ENCODE data around the gene PDZD7.

PDZD7 gene

GRCh38 chr10:101016814-101017213, 14.1 kb downstream of the PDZD7 start:
- no peak for DNase-seq

DNA sequence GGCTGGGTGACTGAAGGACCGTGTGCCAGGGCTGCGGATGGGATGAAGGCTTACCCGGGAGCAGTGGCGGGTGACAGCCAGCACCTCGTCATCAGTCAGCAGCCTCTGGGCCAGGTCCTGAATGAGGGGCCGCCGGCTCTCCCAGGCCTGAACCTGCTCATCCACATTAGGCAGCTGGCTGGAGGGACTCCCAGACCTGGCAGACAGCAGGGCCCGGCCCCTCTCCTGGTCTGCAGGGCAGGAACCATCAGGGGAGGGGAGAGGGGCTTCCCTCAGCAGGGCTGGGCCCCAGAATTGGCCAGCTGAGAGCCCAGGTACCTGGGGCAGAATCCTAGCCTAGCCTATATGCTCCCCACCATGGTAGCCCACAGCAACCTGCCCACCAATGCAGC, 15.4 kb downstream of the PDZD7 start:
- no peak for DNase-seq

GRCh38 chr10:101014966-101015581, 15.9 kb downstream of the PDZD7 start:
- DNase-seq: peak; percentile 49 to 66

DNA sequence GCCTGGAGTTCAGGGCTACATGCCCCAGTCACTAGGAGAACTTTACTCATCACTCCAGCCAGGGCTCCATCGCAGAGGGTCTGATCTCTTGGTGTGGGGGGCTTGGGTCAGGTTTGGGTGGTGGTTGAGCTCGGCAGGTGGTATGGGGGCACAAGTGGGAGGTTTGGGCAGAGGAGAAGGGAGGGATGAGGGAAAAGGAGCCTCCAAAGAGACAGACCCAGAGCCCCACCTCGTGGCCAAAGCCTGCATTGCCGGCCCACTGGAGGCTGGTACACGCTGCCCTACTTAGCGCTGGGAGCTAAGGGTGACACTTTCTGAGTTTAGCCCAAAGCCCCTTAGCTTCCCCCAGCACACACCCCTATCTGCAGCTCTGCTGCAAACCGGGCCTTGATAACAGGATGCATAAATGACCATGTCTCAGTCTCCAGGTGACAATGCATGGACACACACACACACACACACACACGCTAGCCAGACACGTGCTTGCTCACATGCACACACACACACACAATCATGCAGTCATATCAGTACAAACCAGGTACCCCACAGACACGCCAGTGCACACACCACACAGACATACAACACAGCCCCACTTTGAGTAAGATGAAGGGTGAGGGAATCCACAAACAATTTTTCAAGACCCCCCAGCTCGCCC, 16.6 kb downstream of the PDZD7 start:
- DNase-seq: peak; percentile 76 to 88

DNA sequence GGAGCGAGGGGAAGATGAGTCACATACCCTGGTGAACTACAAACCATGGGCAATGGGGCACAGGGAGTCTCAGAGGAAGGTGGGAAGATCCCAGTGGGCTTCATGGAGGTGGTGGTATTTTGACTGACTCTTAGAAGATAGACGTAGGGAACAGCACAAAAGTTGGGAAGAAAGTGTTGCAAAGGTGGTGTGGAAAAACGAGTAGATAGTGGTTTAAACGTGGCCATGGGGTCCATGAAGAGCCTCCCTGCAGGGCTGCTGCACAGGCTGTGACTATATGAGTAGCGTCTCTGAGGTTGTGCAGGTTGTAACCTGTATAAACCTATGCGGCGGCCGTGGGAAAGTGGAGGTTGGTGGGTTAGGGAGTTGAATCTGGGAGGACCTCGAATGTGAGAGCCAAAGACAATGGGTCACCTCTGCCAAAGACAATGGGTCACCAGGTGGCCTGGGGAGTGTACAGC, 17.5 kb downstream of the PDZD7 start:
- no peak for DNase-seq

GRCh38 chr10:101012525-101013364, 18.2 kb downstream of the PDZD7 start:
- peak; percentile 95 to 96 for DNase-seq

DNA sequence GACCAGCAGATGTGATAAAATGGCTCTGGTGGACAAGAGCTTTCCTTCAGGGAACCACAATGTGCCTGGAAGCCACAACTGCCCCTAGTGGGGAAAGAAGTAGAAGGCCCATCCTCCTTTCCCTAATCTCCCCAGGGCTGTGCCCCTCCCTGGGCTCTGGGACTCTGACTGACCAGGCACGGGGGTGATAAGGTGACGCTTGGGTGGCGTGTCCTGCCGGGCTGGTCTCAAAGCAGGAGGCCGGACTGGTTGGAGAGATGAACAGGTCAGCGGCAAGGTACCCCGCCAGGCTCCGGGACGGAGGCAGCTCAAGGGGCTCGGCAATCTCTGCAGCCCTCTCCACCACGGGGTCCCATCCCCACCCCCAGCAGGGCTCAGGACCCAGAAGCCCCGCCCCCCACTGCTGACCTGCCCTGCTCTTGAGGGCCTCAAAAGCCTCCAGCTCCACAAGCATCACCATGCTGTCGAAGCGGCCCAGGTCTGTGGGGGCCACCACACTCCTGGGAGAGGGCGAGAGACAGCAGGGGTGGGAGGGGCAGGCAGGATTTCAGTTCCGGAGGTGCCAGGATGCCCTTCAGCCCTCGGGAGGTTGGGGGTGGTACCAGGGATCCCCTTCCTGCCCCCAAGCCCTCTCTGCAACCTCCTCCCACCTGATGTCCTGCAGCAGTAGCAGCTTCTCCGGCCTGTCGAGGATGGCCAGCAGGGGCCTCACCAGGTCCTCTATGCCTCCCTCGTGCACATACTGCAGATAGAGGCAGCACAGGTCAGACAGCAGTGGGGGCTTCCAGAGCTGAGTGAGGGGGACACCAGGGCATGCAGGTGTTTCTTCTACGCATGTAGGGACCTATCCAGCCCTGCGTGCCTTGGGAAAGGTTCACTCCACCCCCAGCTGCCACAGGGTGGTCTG, 19.2 kb downstream of the PDZD7 start:
- DNase-seq: peak; percentile 37 to 56

GRCh38 chr10:101010329-101010728, 20.6 kb downstream of the PDZD7 start:
- no peak for DNase-seq

- DNase-seq: no peak
Measured at GRCh38 chr10:101008823-101009423, 22.0 kb downstream of the PDZD7 start.

DNA sequence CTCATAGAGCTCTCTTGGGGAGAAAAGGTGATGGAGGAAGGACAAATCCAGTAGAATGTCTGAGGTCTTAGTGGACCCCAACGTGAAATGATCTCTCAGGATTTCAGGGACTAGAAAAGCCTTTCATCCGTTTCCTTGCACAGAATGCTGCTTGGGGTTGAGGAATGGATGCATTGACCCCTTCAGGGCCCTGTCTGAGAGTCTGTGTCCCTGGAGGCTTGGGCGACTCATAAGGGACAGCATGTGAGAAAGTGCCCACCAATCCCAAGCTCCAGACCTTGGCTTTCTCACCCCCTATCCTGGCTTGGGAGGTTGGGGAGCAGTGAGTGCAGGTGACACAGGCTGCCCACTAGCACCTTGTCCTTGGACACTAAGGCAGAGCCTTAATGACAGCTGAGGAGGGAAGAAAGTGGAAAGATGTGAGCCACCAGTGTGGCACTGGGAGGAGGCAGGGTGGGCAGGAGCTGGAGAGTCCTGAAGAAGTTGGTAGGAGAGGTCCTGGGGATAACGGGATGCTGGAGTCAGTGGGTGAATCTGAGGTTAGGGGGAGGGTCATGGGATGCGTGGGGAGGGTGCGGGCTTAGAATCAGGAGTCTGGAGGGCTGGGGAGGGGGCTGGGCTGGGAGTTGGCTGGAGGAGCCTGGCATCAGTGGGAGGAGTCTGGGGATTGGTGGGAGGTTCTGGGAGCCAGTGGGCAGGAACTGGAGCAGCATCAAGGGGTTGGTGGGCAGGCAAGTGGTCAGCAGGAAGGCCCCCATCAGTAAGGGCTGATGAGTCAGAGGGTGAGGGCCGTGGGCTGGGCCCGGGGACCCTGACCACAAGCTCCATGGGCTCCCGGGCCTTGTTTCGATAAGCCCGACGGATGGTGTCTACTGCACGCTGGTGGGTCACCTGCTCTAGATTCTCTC, 22.8 kb downstream of the PDZD7 start:
- no peak for DNase-seq

DNA sequence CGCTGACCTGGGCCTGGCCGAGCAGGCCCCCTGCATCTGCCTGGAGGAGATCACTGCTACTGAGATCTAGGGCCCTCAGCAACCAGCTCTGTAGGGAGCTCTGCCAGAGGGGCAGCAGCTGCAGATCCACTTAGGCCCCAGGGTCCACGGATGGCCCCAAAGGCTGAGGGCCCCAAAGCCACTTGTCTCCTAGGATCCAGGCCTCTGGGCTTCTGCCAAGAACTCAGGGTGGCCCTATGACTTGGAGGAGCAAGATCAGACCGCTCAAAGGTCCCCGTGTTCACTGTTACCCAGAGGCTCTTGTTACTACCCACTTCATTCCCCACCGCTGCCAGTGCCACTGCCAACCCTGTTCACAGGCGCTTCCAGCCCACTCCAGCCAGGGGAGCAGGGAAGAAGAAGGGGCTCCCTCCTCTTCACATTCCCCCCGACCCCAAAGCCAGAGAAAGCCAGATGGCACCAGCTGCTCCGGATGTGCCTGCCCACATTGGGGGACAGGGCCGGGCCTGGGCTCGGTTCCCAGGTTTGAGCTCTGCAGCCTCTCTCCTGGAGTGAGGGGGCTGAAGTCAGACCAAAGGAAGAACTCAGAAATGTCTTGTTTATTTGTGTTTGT, 23.7 kb downstream of the PDZD7 start:
- no peak for DNase-seq

DNA sequence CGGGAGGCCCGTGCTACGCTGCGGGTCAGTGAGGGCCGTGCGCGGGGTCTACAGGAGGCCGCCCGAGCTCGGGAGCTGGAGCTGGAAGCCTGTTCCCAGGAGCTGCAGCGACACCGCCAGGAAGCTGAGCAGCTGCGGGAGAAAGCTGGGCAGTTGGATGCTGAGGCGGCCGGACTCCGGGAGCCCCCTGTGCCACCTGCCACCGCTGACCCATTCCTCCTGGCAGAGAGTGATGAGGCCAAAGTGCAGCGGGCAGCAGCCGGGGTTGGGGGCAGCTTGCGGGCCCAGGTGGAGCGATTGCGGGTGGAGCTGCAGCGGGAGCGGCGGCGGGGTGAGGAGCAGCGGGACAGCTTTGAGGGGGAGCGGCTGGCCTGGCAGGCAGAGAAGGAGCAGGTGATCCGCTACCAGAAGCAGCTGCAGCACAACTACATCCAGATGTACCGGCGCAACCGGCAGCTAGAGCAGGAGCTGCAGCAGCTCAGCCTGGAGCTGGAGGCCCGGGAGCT, 24.3 kb downstream of the PDZD7 start:
- no peak for DNase-seq

DNA sequence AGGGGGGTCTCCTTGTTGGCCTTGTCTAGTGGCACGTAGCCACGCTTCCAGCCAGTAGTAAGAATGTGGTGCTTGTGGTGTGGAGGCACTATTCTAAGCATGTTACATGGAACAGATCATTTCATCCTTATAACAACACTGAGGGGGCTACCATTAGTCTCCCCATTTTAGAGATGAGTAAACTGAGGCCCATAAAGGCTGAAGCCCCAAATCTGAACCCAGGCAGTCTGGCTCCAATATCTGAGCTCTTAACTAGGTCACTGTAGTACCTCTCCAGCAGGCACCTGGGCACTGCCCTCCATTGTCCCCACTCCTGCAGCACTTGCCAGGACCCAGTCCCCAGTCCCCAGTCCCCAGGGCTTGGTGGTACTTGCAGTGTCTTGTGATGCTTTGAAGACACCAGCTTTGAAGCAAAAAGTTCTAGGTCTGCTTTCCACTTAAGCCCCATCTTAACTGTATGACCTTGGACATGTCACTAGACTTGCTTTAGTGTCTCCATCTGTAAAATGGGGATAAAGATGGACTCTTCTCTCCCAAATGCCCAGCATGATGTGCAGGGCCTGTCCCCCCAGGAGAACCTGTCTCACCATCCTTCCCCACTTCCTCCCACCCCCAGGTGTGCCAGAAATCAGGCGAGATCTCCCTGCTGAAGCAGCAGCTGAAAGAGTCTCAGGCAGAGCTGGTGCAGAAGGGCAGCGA, 24.9 kb downstream of the PDZD7 start:
- DNase-seq: no peak

DNA sequence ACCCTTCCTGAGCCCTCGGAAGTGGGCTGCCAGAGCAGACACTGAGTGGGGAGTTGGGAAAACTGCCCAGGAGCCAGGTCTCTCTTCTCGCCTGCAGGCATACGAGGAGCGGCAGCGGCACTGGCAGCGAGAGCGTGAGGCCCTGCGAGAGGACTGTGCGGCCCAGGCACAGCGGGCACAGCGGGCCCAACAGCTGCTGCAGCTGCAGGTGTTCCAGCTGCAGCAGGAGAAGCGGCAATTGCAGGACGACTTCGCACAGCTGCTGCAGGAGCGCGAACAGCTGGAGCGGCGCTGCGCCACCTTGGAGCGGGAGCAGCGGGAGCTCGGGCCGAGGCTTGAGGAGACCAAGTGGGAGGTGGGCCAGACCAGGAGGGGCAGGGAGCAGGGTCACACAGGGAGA, 25.6 kb downstream of the PDZD7 start:
- DNase-seq: no peak

GRCh38 chr10:101003639-101004206, 27.2 kb downstream of the PDZD7 start:
- no peak for DNase-seq

DNA sequence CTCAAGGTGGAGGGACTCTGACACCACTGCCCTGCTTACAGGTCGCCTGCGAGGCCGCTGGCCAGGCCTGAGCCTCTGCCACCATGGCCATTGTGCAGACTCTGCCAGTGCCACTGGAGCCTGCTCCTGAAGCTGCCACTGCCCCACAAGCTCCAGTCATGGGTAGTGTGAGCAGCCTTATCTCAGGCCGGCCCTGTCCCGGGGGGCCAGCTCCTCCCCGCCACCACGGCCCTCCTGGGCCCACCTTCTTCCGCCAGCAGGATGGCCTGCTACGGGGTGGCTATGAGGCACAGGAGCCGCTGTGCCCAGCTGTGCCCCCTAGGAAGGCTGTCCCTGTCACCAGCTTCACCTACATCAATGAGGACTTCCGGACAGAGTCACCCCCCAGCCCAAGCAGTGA, 28.5 kb downstream of the PDZD7 start:
- no peak for DNase-seq

- no peak for DNase-seq
Measured at GRCh38 chr10:101001659-101002035, 29.3 kb downstream of the PDZD7 start.

DNA sequence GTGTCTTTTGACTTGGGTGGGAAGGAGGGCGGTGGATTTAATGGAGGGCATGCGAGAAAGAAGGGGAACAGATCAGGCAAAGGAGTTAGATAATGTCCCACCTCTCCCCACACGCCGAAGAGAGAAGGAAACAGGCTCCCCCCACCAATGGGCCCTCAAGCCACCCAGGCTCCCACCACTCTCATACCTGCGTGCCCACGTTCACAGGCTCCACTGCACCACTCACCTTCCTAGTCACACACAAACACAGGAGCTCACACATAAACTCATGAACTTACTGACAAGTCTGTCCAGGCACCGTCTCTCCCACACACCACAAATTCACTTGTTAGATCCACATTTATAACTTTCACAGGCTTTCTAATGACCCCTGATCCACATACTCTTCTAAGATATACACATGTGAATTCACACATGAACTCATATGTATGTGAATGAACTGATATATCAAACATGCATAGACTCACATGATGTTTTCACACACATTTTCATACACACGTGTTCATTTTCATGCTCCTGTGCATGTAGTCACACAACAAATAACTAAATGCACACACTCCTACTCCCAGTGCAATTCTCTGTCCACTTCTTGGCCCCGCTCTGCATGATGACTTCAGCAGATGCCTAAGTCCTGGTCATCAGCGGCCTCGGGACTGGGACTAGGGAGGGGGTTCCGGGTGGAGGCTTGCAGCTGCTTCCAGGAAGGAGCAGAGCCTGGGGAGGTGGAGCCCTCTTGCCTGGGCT, 29.8 kb downstream of the PDZD7 start:
- no peak for DNase-seq

All from Kasumi-1 (cell line).